Spleen (tissue), 7 donors: ENCODE measurements around the gene EMC9.

Source experiments
- POLR2A ChIP-seq, 3 donors: fragments of 450-650 bp; IDR thresholded peaks; one replicate each; pipeline ENCODE4 v1.5.1; 2017; ENCODE audit warnings: antibody characterized with exemption in 3 of 3, mild to moderate bottlenecking in 1 of 3
- POLR2AphosphoS5 ChIP-seq, 3 donors: sonication (generic); formaldehyde crosslinking; IDR thresholded peaks; one replicate each; pipeline ENCODE4 v1.5.1; 2017; ENCODE audit warnings: antibody characterized with exemption in 3 of 3
- TF ChIP-seq, protein P1 (sequence below), 11 experiments: fragments of 200-600 bp in 7 of 11; fragments of 450-650 bp in 4 of 11; sonication (generic) in 4 of 11; IDR thresholded peaks in 8 of 11; conservative IDR thresholded peaks in 3 of 11; 1 replicate in 7 of 11; 2 replicates in 4 of 11; pipeline versions ENCODE4 v1.4.0 to v1.8.0; 2016 to 2021; ENCODE audit warnings: antibody characterized with exemption in 11 of 11, inconsistent platforms in 4 of 11, mild to moderate bottlenecking in 1 of 11
- donor health status: DM: no; HTN: no; CAD: no; lungs with moderate emphysema.
- donor health status: DM: no; HTN: no; CAD: no.
- donor health status: DM: no; HTN: no; CAD: no.

DNA sequence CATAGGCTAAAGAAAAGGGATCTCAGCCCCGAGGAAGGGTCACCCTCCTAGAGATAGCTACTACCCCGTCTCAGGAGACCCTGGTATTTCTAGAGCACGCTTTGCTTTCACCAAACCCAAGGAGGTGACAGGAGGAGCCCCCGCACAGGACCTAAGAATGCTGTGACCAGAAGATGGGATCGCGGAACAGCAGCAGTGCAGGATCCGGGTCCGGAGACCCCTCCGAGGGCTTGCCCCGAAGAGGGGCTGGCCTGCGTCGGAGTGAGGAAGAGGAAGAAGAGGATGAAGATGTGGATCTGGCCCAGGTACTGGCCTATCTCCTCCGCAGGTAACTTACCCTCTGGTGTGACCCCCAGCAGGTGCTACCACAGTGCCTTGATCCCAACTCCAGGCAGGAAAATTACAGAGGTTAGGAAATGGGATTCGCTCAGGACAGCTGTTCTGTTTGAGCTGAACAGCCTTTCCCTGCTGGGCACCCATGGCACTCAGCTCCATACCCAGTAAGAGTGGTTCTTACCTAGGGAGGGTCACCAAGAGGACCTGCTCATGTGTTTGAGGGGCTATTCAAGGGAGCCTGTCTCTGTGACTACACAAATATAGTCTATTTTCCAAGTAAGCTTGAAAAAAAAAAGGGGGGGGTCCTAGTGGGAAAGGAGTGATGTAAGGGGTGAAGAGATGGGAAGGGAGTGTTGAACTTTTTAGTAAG, 25.8 kb downstream of the EMC9 start:
- TF ChIP-seq, protein P1, sequence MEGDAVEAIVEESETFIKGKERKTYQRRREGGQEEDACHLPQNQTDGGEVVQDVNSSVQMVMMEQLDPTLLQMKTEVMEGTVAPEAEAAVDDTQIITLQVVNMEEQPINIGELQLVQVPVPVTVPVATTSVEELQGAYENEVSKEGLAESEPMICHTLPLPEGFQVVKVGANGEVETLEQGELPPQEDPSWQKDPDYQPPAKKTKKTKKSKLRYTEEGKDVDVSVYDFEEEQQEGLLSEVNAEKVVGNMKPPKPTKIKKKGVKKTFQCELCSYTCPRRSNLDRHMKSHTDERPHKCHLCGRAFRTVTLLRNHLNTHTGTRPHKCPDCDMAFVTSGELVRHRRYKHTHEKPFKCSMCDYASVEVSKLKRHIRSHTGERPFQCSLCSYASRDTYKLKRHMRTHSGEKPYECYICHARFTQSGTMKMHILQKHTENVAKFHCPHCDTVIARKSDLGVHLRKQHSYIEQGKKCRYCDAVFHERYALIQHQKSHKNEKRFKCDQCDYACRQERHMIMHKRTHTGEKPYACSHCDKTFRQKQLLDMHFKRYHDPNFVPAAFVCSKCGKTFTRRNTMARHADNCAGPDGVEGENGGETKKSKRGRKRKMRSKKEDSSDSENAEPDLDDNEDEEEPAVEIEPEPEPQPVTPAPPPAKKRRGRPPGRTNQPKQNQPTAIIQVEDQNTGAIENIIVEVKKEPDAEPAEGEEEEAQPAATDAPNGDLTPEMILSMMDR (IDR thresholded peaks at IDR 0.05 in 8 of 11, conservative IDR thresholded peaks at IDR 0.05 in 3 of 11): no peak
- TF ChIP-seq POLR2AphosphoS5 (IDR thresholded peaks at IDR 0.05) (no peak), POLR2A (IDR thresholded peaks at IDR 0.05) (no peak)
